Measurements from ENCODE around the gene CFAP74.

- TF ChIP-seq POLR2A (IDR thresholded peaks at IDR 0.05; ENCODE audit: low read depth, low read length) (no peak), TAF1 (IDR thresholded peaks at IDR 0.05; ENCODE audit: borderline replicate concordance, low read depth, low read length) (no peak), POLR2AphosphoS5 (IDR thresholded peaks at IDR 0.05; ENCODE audit: low read depth, low read length) (no peak)
Measured at GRCh38 chr1:1940123-1940425, 63.5 kb downstream of the CFAP74 start.

All from GM12892 (cell line).